Neural progenitor cell (in vitro differentiated cells): ENCODE results near the gene SMARCB1. TPM values are rescaled to one million over a fixed set of nuclear protein-coding genes. Genes with fewer than 3 reads are reported as not detected.

Experiments used
- DNase-seq: peaks from one replicate; pipeline ENCODE4 v3.0.0-alpha.2; 2016; ENCODE audit warnings: low spot score
- H2AFZ ChIP-seq: fragments of 200-600 bp; sonication (generic); replicated peaks from 2 replicates; pipeline ENCODE4 v1.6.1; 2016; ENCODE audit warnings: antibody characterized with exemption
- H3F3A ChIP-seq: fragments of 200-600 bp; sonication (generic); 2 replicates; pipeline ENCODE4 v1.6.1; 2016; ENCODE audit warnings: antibody characterized with exemption, low read depth
- H3K27ac ChIP-seq: fragments of 200-600 bp; sonication (generic); 2 replicates; pipeline ENCODE4 v1.5.1; 2016; ENCODE audit warnings: mild to moderate bottlenecking
- H3K27me3 ChIP-seq: fragments of 200-600 bp; sonication (generic); 2 replicates; pipeline ENCODE4 v1.6.1; 2016; ENCODE audit warnings: mild to moderate bottlenecking, moderate library complexity
- H3K36me3 ChIP-seq: fragments of 200-600 bp; sonication (generic); 2 replicates; pipeline ENCODE4 v1.5.1; 2016
- H3K4me1 ChIP-seq: fragments of 200-600 bp; sonication (generic); 2 replicates; pipeline ENCODE4 v1.6.1; 2016; ENCODE audit warnings: mixed run types
- H3K4me2 ChIP-seq: fragments of 200-600 bp; sonication (generic); 2 replicates; pipeline ENCODE4 v1.6.1; 2016
- H3K4me3 ChIP-seq: fragments of 200-600 bp; sonication (generic); 2 replicates; pipeline ENCODE4 v1.5.1; 2016
- H3K79me2 ChIP-seq: fragments of 200-600 bp; sonication (generic); 2 replicates; pipeline ENCODE4 v1.6.1; 2016; ENCODE audit warnings: low read depth
- H3K9ac ChIP-seq: fragments of 200-600 bp; sonication (generic); 2 replicates; pipeline ENCODE4 v1.6.1; 2016
- H3K9me3 ChIP-seq: fragments of 200-600 bp; sonication (generic); 2 replicates; pipeline ENCODE4 v1.5.1; 2016; ENCODE audit warnings: low read depth
- H4K20me1 ChIP-seq: fragments of 200-600 bp; sonication (generic); 2 replicates; pipeline ENCODE4 v1.6.1; 2016; ENCODE audit warnings: low read depth
- H3K27ac Mint-ChIP-seq: 3 replicates; pipeline ENCODE4 v1.8.0; 2021; ENCODE audit warnings: mixed read lengths
- H3K27me3 Mint-ChIP-seq: 2 replicates; pipeline ENCODE4 v1.8.0; 2022; ENCODE audit warnings: low read depth, mild to moderate bottlenecking, inconsistent platforms, moderate library complexity, mixed read lengths; ENCODE audit not compliant: insufficient read depth
- H3K36me3 Mint-ChIP-seq: 3 replicates; pipeline ENCODE4 v1.8.0; 2021; ENCODE audit warnings: mixed read lengths
- H3K4me1 Mint-ChIP-seq: 3 replicates; pipeline ENCODE4 v1.8.0; 2021; ENCODE audit warnings: mixed read lengths
- H3K4me3 Mint-ChIP-seq: 3 replicates; pipeline ENCODE4 v1.8.0; 2021; ENCODE audit warnings: mild to moderate bottlenecking, moderate library complexity, mixed read lengths
- H3K9me3 Mint-ChIP-seq: 3 replicates; pipeline ENCODE4 v1.8.0; 2020; ENCODE audit warnings: mixed read lengths
- CTCF ChIP-seq: fragments of 200-600 bp; sonication (generic); IDR thresholded peaks from 2 replicates; pipeline ENCODE4 v1.5.1; 2017; ENCODE audit warnings: antibody characterized with exemption, mild to moderate bottlenecking
- EZH2 ChIP-seq: fragments of 200-600 bp; sonication (generic); IDR thresholded peaks from 2 replicates; pipeline ENCODE4 v1.6.1; 2017; ENCODE audit warnings: antibody characterized with exemption, mild to moderate bottlenecking, moderate library complexity
- EZH2phosphoT487 ChIP-seq: fragments of 200-600 bp; sonication (generic); IDR thresholded peaks from 2 replicates; pipeline ENCODE4 v1.6.1; 2017; ENCODE audit warnings: antibody characterized with exemption
- total RNA-seq: library from RNA; depleted of rRNA; stranded (reverse); fragments of >200 nt; gene quantifications from 2 replicates; pipeline ENCODE4 v1.2.3, GENCODE V29; 2015; ENCODE audit warnings: low replicate concordance

SMARCB1 gene
- total RNA-seq, 1 donor from 2014 or later: 151 TPM

GRCh38 chr22:23767673-23768548 lies 18.9 kb upstream of the SMARCB1 start, which contains the start of gene CHCHD10:
TSS of gene CHCHD10 (minus strand) at chr22:23767972. CDS start at chr22:23767874, 98 bp downstream.
- H3K27ac ChIP-seq: no peak within 1 kb of the TSS
- peak within 1 kb of the TSS; percentile 89 for H2AFZ ChIP-seq
- peak within 1 kb of the TSS; percentile 87 for H3K4me2 ChIP-seq
- peaks cover 31% of the 10 kb centered on the region for H3K27me3 ChIP-seq
- H3K9me3 ChIP-seq: no peaks in the 10 kb centered on the region
- peaks cover 23% of the 10 kb centered on the region for H3K4me1 ChIP-seq
- H3K9ac ChIP-seq: no peak within 1 kb of the TSS
- H3K4me3 ChIP-seq: peak within 1 kb of the TSS; percentile 60
- H3K36me3 ChIP-seq: no peaks in the 10 kb centered on the region
- DNase-seq: peak; percentile 94
- Mint-ChIP-seq H3K9me3 (no peaks in the 10 kb centered on the region), H3K36me3 (no peaks in the 10 kb centered on the region), H3K4me1 (peaks cover 40% of the 10 kb centered on the region), H3K27me3 (peaks cover 3% of the 10 kb centered on the region), H3K4me3 (peak within 1 kb of the TSS; percentile 91), H3K27ac (no peak within 1 kb of the TSS)
- H3F3A ChIP-seq: peaks cover 60% of the 10 kb centered on the region
- H4K20me1 ChIP-seq: no peaks in the 10 kb centered on the region
- no peaks in the 10 kb centered on the region for H3K79me2 ChIP-seq
- TF ChIP-seq EZH2 (no peak), CTCF (peak; percentile 81), EZH2phosphoT487 (no peak)

- Mint-ChIP-seq H3K27ac (no peak overlapping the region), H3K4me3 (peak overlapping the region; percentile 52), H3K27me3 (peaks cover 15% of the 10 kb centered on the region), H3K4me1 (peaks cover 40% of the 10 kb centered on the region), H3K36me3 (no peaks in the 10 kb centered on the region), H3K9me3 (no peaks in the 10 kb centered on the region)
- no peak for DNase-seq
- no peak overlapping the region for H3K4me3 ChIP-seq
- no peaks in the 10 kb centered on the region for H3K9me3 ChIP-seq
- peaks cover 22% of the 10 kb centered on the region for H3K4me1 ChIP-seq
- H3K27me3 ChIP-seq: peaks cover 46% of the 10 kb centered on the region
- H3K9ac ChIP-seq: no peak overlapping the region
- no peaks in the 10 kb centered on the region for H4K20me1 ChIP-seq
- TF ChIP-seq EZH2phosphoT487: no peak
- TF ChIP-seq CTCF: no peak
- TF ChIP-seq EZH2: no peak
- no peaks in the 10 kb centered on the region for H3K79me2 ChIP-seq
- H2AFZ ChIP-seq: no peak overlapping the region
- H3K27ac ChIP-seq: no peak overlapping the region
- H3F3A ChIP-seq: peaks cover 61% of the 10 kb centered on the region
- no peaks in the 10 kb centered on the region for H3K36me3 ChIP-seq
- H3K4me2 ChIP-seq: no peak overlapping the region
These were observed 17.3 kb upstream of the SMARCB1 start for GRCh38 chr22:23769321-23769965.

- H3K4me3 Mint-ChIP-seq: peak overlapping the region; percentile 83
- Histone ChIP-seq H4K20me1 (no peaks in the 10 kb centered on the region), H3K9me3 (no peaks in the 10 kb centered on the region), H3K27me3 (peaks cover 46% of the 10 kb centered on the region), H3K4me1 (peaks cover 17% of the 10 kb centered on the region), H2AFZ (peak overlapping the region; percentile 88), H3K79me2 (no peaks in the 10 kb centered on the region), H3F3A (peaks cover 55% of the 10 kb centered on the region), H3K9ac (no peak overlapping the region), H3K36me3 (no peaks in the 10 kb centered on the region), H3K4me2 (peak overlapping the region; percentile 96), H3K27ac (no peak overlapping the region), H3K4me3 (peak overlapping the region; percentile 69)
- peaks cover 18% of the 10 kb centered on the region for H3K27me3 Mint-ChIP-seq
- peak; percentile 38 for DNase-seq
- H3K27ac Mint-ChIP-seq: peak overlapping the region; percentile 83
- no peaks in the 10 kb centered on the region for H3K9me3 Mint-ChIP-seq
- H3K4me1 Mint-ChIP-seq: peaks cover 36% of the 10 kb centered on the region
- H3K36me3 Mint-ChIP-seq: no peaks in the 10 kb centered on the region
- TF ChIP-seq CTCF (no peak), EZH2 (no peak), EZH2phosphoT487 (no peak)
These were observed 14.5 kb upstream of the SMARCB1 start for GRCh38 chr22:23772315-23772648.
